GM15510 (cell line): ENCODE measurements around the gene SELENOS.

Experiments used
- POLR2A ChIP-seq: IDR thresholded peaks from 3 replicates; pipeline ENCODE4 v1.6.1; 2011; ENCODE audit warnings: borderline replicate concordance; ENCODE audit not compliant: insufficient read length; ENCODE audit errors: extremely low read depth

Gene SELENOS

GRCh38 chr15:101251830-101252820, 25.2 kb downstream of the SELENOS start, which contains the start of gene CHSY1:
TSS of gene CHSY1 (minus strand) at chr15:101252048. CDS start at chr15:101251456, 592 bp downstream.
- peak; percentile 84 for TF ChIP-seq POLR2A

GRCh38 chr15:101250873-101251829, 26.1 kb downstream of the SELENOS start:
- no peak for TF ChIP-seq POLR2A

DNA sequence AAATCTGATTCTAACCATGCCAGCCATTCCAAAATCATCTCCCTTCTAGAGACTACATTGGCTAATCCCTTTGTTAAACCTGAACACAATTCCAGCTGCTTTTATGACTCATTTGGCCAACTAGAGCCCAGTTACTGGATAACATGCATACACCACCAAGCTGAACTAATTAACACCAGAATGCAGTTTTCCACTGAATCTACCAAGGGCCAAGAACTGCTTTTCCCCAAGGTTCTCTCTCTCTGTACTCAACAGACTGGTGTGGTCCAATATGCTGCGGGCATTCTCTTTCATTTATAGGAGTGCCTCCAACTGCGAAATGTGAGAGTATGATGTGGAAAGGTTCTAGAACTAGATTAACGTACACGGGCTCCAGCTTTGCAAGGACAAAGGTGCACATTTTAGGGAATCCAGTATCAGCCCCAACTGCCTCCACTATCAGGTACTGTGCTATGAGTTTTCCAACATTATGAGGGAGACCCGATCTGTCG, 26.9 kb downstream of the SELENOS start:
- no peak for TF ChIP-seq POLR2A

DNA sequence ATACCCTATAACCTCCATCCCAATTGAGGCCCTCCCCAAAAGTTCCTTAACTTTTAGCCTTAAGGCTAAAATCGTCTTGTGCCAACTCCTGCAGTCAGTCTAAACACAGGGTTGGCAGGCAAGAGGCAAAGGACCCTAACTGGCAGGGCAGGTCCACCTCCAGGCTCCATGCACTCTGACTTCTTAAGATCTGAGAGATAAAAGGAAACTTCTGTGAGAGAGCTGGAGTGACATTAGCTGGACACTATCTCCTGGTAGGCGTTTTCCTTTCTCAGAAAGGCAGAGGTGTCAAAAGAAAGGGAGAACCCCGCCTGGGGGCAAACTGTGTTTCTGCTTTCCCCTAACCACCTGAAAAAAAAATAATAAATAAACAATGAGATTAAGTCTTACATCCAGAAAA, 29.0 kb downstream of the SELENOS start:
- TF ChIP-seq POLR2A, result no peak

DNA sequence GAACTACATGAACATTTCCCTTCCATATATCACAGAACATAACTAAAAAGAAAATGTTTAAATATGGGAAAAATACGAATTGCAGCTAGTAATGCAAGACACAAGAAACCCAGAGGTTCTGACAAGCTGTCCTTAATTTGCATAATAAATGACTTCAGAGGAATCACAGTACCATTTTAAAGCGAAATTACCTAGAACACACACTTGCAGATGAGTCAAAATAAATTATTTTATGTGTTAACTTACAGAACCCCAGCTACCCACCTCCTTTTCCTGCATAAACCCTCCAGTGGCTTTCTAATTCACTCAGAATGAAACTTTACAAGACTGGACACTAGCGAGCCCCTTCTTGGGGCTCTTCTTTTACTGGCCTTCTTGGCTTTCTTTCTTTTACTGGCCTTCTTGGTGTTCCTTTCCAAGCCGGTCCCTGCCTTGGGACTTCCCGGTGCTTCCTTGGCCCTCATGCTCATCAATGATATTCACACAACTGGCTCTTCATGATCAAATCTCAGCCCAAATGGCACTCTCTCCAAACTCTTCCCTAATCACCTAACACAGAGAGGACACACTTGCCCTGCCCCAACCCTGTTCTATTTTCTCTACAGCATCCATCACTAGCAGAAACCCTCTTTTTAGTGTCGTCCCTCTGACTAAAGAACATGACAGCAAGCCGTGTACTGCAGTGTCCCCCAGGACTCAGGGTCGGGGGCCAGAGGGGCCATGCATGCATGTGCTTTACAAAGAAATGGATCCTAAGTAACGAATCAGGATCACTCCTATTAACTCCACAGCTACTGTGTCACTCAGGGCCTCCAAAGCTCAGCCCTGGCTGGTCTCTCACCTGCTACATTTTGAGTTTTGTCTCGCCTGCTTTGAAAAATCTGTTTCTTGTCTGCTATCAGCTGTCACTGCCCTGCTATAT, 30.2 kb downstream of the SELENOS start:
- TF ChIP-seq POLR2A, result no peak

- no peak for TF ChIP-seq POLR2A
These were observed 30.9 kb downstream of the SELENOS start for GRCh38 chr15:101246391-101246790.

- TF ChIP-seq POLR2A, result no peak
These were observed 32.2 kb downstream of the SELENOS start for GRCh38 chr15:101244889-101245668.

GRCh38 chr15:101244036-101244781, 33.1 kb downstream of the SELENOS start:
- no peak for TF ChIP-seq POLR2A

DNA sequence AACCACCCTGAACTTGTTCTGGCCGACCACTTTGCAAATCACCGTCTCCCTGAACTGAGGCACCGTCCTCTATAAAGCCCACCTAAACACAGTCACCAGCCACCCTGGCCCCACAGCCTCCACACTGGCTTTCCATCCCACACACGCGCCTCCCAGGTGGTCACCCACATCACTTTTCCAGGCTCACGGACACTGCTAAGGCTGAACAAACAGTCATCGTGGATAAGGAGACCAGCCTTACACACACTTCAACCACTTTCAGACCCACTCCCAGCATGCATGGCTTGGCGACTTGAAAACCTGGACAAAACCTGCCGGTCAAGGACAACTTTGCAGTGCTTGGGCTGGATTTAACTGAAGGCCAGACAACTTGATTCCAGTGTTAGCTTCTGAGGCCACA, 33.9 kb downstream of the SELENOS start:
- TF ChIP-seq POLR2A, result no peak

GRCh38 chr15:101242999-101243336, 34.3 kb downstream of the SELENOS start:
- TF ChIP-seq POLR2A, result no peak

DNA sequence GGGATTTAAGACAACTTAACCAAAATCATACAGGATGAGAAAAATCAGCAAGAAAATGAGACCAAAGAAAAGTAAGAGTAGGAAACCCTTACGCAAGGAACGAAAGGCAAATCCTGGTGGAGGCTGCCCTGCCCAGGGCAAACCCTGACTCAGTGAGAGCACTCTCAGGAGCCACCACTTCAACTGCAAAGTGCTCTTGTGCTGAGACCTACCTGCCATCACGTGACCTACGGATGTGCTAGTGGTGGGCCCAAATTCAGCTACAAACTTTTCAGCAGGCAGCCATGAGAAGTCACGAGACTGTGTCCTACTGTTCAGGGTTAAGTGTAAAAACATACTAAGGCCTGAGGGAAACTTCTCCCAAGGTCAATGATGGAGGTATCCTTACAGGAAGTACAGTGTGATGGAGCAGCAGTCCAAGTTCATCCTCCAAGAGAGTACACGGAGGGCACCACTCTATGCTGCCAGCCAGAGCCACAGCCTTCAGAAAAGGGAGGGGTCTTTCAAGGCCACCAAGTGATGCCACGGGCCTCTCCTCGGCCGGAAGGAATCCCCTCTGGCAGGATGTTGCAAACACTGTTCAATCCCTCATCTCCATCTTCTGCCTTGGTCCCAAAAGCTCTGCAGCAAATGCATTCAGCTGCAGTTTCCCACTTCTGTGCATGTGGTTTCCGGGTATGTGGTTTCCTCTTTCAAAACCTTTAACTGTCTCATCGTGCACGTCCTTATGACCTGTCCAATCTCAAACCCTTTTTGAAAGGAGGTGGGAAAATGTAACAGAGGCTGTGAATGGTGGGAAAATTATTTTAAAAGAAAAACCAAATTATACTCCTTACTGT, 34.9 kb downstream of the SELENOS start:
- TF ChIP-seq POLR2A, result no peak

- TF ChIP-seq POLR2A, result no peak
These were observed 36.9 kb downstream of the SELENOS start for GRCh38 chr15:101240358-101240757.
